Stimulated activated memory B cell treated with anti-CD40 and anti-IgM and Interleukin-4, amounts not matched to agents 10 μg/mL and 1 μg/mL and 100 μg/mL, for 72 hours (primary cell): ENCODE measurements around the gene B3GAT3.
A peak's percentile ranks its signal among the peaks of the same experiment; 100 is the strongest.
"Not testable (repeated sequence)": the region's sequence is repeated elsewhere in the genome, so short reads cannot be mapped to it uniquely, and the experiment has no call there.

Experiments
- ATAC-seq: fragments of 150-1000 bp; cut with Tn5 transposase; 2 replicates; pipeline ENCODE4 v1.10.0; 2021
- H3K27ac Mint-ChIP-seq: one replicate; pipeline ENCODE4 v1.8.0; 2022; ENCODE audit warnings: mild to moderate bottlenecking, mixed read lengths
- H3K27me3 Mint-ChIP-seq: one replicate; pipeline ENCODE4 v1.8.0; 2022; ENCODE audit warnings: mixed read lengths
- H3K36me3 Mint-ChIP-seq: one replicate; pipeline ENCODE4 v1.8.0; 2022; ENCODE audit warnings: mixed read lengths
- H3K4me1 Mint-ChIP-seq: one replicate; pipeline ENCODE4 v1.8.0; 2022; ENCODE audit warnings: mixed read lengths
- H3K4me3 Mint-ChIP-seq: one replicate; pipeline ENCODE4 v1.8.0; 2022; ENCODE audit warnings: mild to moderate bottlenecking, moderate library complexity, mixed read lengths
- H3K9me3 Mint-ChIP-seq: one replicate; pipeline ENCODE4 v1.8.0; 2022; ENCODE audit warnings: mixed read lengths

Gene B3GAT3

DNA sequence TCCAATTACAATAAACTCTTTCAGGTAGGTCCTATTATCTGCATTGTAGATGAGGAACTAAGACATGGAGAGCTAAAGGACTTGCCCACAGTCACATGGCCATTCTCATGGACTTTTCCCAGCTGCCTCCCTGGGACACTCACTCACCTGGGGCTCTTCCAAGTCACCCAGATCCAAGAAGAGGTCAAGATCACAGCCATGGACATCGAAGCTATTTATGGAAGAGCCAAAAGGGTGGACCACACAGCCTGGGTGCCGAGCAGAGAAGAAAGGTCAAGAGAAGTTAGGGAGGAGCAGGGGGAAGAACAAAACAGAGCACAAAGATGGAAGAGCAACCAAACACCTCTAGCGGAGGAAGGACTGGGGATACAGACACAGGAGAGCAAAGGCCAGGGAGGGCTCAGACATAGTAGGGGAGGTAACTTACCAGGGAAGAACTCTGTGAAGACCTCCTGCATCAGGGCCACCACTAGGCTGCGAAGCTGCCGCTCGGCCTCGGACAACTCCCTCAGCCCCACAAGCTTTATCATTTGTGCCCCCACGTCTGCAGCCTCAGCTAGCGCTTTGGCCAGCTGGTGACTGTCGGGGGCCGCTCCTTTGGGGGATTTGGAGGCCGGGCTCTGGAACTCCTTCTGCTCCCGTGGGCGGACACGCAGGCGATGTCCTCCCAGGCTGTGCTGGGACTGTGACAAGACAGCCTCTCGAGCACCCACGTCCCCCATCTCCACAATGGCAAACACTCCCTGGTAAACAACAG is 40.6 kb downstream of the B3GAT3 start:
- ATAC-seq: no peak
- no peak overlapping the region for H3K4me3 Mint-ChIP-seq
- peaks cover 31% of the 10 kb centered on the region for H3K36me3 Mint-ChIP-seq
- no peaks in the 10 kb centered on the region for H3K4me1 Mint-ChIP-seq
- no peaks in the 10 kb centered on the region for H3K9me3 Mint-ChIP-seq
- H3K27ac Mint-ChIP-seq: no peak overlapping the region
- no peaks in the 10 kb centered on the region for H3K27me3 Mint-ChIP-seq

DNA sequence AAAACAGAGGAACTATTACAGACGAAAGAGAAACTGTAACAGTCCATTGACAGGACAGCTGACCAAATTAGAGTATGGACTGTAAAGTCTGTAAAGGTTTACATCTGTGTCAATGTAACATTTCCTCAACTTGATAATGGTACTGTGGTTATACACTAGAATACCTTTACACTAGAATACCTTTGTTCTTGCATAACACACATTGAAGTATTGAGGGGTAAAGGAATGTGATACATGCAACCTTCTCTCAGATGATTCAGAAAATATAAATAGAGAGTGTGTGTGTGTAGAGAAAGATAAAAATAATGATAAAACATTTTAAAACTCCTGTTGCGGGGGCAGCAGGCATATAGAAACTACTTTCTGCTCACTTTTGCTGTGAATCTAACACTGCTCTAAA is 42.5 kb downstream of the B3GAT3 start:
- Mint-ChIP-seq H3K27me3 (no peaks in the 10 kb centered on the region), H3K27ac (no peak overlapping the region), H3K4me3 (no peak overlapping the region), H3K4me1 (peaks cover 15% of the 10 kb centered on the region), H3K9me3 (no peaks in the 10 kb centered on the region), H3K36me3 (peaks cover 39% of the 10 kb centered on the region)
- no peak for ATAC-seq

DNA sequence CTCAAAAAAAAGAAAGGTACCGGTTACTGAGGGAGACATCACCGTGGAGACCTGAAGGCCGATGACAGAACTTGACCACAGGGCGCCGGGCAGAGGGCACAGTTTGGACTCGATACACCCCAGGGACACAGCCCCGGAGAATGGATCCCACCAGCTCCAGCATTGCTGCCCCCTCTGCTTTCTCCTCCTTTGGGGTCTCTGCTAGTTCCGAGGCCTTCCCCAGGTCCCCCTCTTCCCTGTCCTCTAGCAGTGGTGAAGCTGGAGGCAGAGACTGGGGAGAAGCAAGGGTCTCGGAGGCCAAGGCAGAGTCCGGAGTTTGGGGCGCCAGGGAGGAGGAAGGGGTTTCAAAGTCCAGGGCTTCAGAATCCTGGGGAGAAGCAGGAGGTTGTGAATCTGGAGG is 43.2 kb downstream of the B3GAT3 start:
- H3K27me3 Mint-ChIP-seq: no peaks in the 10 kb centered on the region
- peaks cover 15% of the 10 kb centered on the region for H3K4me1 Mint-ChIP-seq
- no peaks in the 10 kb centered on the region for H3K9me3 Mint-ChIP-seq
- no peak overlapping the region for H3K4me3 Mint-ChIP-seq
- no peak overlapping the region for H3K27ac Mint-ChIP-seq
- ATAC-seq: no peak
- peaks cover 41% of the 10 kb centered on the region for H3K36me3 Mint-ChIP-seq

DNA sequence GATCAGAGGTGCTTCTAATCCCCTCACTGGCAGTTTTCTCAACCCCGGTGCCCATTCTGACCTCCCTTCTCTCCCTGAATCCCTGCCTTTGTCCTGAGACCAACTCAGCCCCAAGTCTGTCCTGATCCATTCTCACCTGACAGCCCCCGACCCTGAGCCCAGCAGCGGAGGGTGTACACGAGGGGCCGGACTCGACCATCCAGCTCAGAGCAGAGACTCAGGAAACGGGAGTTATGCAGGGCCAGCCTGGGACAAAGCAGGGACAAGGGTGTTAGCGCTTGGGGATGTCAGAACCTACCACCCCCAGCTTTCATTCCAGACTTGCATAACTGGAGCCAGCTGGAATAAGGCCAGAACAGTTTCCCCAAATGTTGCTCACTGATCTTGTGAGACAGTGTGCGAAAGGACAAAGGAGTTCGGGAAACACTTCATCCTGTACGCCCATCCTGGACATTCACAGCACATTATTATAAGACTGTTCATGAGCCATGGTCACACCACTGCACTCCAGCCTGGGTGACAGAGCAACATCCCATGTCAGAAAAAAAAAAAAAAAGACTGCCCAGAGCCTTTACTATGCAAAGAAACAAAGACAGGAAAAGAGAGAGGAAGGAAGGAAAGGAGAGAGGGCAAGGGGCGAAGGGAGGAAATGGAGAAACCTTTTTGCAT is 44.6 kb downstream of the B3GAT3 start:
- Mint-ChIP-seq H3K4me1 (peaks cover 29% of the 10 kb centered on the region), H3K27me3 (no peaks in the 10 kb centered on the region), H3K27ac (peak overlapping the region; percentile 36), H3K36me3 (peaks cover 54% of the 10 kb centered on the region), H3K9me3 (no peaks in the 10 kb centered on the region), H3K4me3 (no peak overlapping the region)
- ATAC-seq: no peak

DNA sequence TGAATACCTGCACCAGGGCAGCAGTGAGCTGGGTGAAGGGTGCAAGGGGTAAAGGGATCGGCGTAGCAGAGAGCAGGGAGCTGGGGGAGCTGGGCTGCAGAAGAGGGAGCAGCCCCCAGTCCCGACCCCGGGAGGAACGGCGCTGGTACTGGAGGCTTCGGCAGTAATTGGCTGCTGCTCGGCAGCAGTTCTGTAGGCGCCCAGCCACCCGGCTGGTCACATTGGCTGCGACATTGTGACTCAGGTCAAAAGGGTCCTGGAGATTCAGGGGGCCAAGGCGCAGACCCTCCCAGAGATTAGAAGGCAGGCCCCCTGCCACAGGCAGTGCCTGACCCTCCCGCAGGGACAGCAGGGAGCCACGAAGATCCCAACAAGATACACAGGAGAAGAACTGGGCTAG is 45.9 kb downstream of the B3GAT3 start:
- Mint-ChIP-seq H3K4me3 (peak overlapping the region; percentile 98), H3K4me1 (peaks cover 42% of the 10 kb centered on the region), H3K9me3 (no peaks in the 10 kb centered on the region), H3K36me3 (peaks cover 63% of the 10 kb centered on the region), H3K27me3 (no peaks in the 10 kb centered on the region), H3K27ac (peak overlapping the region; percentile 10)
- no peak for ATAC-seq

DNA sequence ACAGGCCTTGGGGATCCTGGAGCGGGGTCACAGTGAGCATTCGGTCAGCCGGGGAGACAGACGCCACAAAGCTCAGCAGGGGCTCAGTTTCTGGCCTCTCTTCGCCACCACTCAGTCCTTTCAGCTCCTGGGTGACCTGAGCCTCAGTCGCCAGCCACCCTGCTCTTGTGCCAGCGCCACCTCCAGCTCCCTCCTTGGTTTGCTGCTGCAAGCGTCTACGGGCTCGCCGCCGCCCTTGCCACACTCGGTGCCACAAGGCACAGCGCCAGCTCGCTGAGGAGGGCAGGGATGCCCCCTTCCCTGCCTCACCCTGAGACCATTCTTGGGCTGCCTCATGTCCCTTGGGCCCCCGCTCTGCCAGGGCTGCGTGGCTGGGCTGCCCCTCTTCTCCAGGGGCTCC is 46.6 kb downstream of the B3GAT3 start:
- ATAC-seq: no peak

DNA sequence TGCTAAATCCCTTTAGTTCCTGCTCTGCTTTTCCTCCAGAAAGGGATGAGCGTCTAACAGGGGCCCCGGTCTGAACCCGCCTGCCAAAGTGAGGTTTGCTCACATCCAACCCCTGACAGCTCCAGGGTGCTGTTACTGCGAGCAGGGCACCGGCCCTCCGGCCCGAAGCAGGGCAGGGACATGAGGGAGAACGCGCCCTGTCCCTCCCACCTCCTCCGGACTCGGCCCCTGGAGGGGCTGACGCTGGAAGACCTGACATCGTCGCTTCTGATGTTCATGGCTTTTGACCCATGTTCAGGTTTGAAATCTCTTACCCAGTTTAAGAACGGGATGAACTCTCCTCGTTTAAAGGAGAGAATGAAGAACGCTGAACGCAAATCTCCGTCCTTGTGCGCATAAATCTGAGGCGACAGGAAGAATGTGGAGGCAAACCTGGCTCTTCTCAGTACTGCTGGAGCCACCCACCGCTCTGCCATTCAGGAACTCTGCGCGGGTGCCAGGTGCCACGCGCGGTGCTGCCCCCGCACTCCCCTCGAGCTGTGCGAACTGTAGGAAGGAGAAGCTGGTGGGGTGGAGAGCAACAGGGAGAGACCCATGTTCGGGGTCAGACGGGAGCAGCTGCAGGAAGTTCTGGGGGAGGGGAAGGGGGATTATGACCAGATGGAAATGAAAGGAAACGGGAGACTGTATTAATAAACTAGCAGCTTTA is 47.3 kb downstream of the B3GAT3 start:
- Mint-ChIP-seq H3K4me3 (peak overlapping the region; percentile 98), H3K4me1 (peaks cover 53% of the 10 kb centered on the region), H3K36me3 (peaks cover 70% of the 10 kb centered on the region), H3K9me3 (no peaks in the 10 kb centered on the region), H3K27me3 (no peaks in the 10 kb centered on the region), H3K27ac (peak overlapping the region; percentile 98)
- ATAC-seq: peak; percentile 18

More for the DNA sequence above, 46.6 kb downstream of the B3GAT3 start:
- peaks cover 49% of the 10 kb centered on the region for H3K4me1 Mint-ChIP-seq
- peaks cover 67% of the 10 kb centered on the region for H3K36me3 Mint-ChIP-seq
- H3K4me3 Mint-ChIP-seq: peak overlapping the region; percentile 98
- peak overlapping the region; percentile 98 for H3K27ac Mint-ChIP-seq
- H3K9me3 Mint-ChIP-seq: no peaks in the 10 kb centered on the region
- H3K27me3 Mint-ChIP-seq: no peaks in the 10 kb centered on the region

DNA sequence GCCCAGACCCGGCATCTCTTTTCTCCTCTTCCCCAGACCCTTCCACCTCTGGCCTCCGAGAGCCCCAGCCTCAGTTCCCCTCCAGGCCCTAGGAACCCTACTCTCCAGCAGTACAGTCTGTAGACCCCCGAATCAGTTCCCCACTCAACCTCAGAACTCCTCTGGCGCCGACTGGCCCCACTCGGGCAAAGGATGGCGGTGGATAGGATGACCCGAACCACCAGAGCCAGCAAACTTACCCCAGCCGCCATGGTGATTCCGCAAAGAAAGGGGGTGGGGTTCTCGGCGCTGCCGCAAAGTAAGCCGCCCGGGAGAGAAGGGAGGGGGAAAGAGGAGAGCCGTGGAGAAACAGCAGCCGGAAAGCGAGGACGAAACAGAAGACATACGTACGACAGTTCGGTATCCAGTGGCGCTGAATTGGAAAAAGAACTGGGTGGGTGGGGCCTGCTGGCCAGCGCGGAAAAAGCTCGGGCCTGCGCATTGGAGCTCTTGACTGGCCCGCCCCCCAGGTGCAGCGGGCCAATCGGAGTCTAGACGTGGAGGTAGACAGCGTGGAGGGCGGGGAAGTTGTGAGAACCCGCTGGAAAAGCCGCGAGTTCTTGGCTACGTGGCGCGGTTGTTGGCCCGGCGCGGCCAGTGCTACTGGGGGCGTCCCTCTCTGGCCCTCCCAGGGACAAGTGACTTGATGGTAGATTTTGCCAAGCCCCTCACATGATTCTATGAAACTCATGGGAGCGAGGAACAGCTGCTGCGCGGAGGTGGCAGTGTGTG is 48.0 kb downstream of the B3GAT3 start, which contains the start of gene EEF1G:
Gene EEF1G, minus strand, starts transcription at position 300 of the 771 bp plus-strand sequence. Its CDS starts 49 bp downstream, at position 251.
- H3K27ac Mint-ChIP-seq: peak within 1 kb of the TSS; percentile 98
- no peaks in the 10 kb centered on the region for H3K9me3 Mint-ChIP-seq
- ATAC-seq: peak; percentile 95
- no peaks in the 10 kb centered on the region for H3K27me3 Mint-ChIP-seq
- H3K36me3 Mint-ChIP-seq: peaks cover 69% of the 10 kb centered on the region
- peaks cover 53% of the 10 kb centered on the region for H3K4me1 Mint-ChIP-seq
- peak within 1 kb of the TSS; percentile 98 for H3K4me3 Mint-ChIP-seq

DNA sequence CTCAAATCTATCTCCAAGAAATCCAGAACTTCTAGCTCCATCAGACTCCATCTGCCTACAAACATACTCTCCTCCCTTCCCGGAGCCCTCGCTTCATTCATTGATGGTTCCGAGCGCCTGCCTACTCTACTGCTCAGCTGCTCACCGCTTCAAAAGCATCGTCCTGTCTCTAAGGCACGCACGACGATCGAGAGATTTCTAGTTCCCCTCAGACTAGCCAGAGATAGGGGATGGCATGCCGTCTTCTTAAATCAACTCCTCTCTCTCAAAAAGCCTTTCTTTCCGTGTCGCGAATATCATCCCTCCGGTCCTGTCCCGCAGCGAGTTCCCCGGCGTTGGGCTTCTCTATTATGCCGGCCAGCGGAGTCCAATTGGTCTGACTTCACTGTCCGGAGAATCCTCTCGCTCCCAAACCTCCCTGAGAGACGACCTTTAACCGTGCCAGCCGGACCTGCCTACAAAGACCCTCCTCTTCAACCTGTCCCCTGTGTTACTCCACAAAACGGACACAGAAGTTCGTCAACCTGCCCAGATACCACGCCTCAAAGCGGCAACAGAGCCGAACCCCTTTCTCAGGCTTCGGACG is 48.7 kb downstream of the B3GAT3 start:
- Mint-ChIP-seq H3K4me3 (peak overlapping the region; percentile 98), H3K27me3 (no peaks in the 10 kb centered on the region), H3K36me3 (peaks cover 62% of the 10 kb centered on the region), H3K4me1 (peaks cover 53% of the 10 kb centered on the region), H3K9me3 (no peaks in the 10 kb centered on the region), H3K27ac (peak overlapping the region; percentile 98)
- ATAC-seq: peak; percentile 3

DNA sequence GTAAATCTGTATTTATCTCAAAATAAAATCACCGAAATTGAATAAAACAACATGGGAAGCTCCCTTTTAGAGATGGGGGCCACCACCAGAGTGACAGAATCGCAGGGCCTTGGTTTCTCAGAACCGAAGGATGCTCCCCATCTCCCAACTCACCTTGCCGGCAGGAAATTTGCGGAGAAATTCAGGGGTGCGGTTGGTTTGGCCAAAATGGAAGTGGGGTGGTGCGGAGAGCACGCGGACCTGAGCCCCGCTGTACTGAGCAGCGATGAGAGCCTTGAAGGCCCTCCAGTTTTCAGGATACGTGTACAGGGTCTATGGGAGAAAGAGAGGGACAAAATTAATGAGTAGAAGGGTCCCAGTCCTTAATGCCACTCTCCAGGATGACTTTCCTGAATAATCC is 49.4 kb downstream of the B3GAT3 start:
- peak overlapping the region; percentile 98 for H3K4me3 Mint-ChIP-seq
- H3K36me3 Mint-ChIP-seq: peaks cover 61% of the 10 kb centered on the region
- H3K9me3 Mint-ChIP-seq: no peaks in the 10 kb centered on the region
- peaks cover 57% of the 10 kb centered on the region for H3K4me1 Mint-ChIP-seq
- H3K27ac Mint-ChIP-seq: peak overlapping the region; percentile 98
- no peak for ATAC-seq
- no peaks in the 10 kb centered on the region for H3K27me3 Mint-ChIP-seq

DNA sequence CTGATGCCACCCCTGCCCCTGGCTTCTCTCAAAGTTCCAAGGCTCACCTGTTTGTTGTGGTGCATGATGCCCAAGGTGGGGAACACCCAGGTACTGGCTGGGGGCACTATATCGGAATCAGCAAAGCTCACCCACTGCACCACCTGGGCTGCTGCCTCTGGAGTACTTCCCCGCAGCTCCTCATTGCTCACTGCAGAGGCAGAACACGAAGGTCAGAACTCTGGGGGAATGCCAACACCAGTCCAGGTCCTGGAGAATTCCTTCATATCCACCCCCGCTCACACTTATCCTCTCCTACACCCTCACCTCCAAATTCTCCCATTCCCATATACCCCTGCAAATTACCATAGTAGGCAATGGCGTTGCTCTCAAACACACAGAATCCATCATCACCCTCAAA is 50.3 kb downstream of the B3GAT3 start:
- H3K27ac Mint-ChIP-seq: peak overlapping the region; percentile 98
- peaks cover 67% of the 10 kb centered on the region for H3K4me1 Mint-ChIP-seq
- peak overlapping the region; percentile 62 for H3K4me3 Mint-ChIP-seq
- H3K27me3 Mint-ChIP-seq, H3K9me3 Mint-ChIP-seq, ATAC-seq: not testable (repeated sequence)
- peaks cover 61% of the 10 kb centered on the region for H3K36me3 Mint-ChIP-seq

DNA sequence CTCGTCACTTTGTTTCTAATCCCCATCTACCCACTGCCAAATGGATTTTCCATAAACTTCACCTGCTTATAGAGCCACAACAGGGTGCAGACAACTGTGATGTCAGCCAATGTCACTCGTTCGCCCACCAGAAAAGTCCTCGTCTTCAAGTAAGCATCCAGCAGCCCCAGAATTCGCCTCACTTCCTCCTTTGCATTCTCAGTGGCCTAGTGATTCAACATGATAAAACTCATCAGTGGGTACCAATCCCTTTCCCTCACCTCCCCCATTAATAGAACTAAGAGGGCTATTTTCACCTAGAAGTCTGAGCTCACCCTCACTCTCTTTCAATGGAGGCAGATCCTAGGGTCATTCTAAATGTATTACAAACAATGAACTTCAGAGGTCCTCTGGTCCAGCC is 50.9 kb downstream of the B3GAT3 start:
- H3K9me3 Mint-ChIP-seq, H3K27me3 Mint-ChIP-seq, ATAC-seq: not testable (repeated sequence)
- Mint-ChIP-seq H3K36me3 (peaks cover 62% of the 10 kb centered on the region), H3K4me1 (peaks cover 72% of the 10 kb centered on the region), H3K27ac (peak overlapping the region; percentile 98), H3K4me3 (peak overlapping the region; percentile 62)

DNA sequence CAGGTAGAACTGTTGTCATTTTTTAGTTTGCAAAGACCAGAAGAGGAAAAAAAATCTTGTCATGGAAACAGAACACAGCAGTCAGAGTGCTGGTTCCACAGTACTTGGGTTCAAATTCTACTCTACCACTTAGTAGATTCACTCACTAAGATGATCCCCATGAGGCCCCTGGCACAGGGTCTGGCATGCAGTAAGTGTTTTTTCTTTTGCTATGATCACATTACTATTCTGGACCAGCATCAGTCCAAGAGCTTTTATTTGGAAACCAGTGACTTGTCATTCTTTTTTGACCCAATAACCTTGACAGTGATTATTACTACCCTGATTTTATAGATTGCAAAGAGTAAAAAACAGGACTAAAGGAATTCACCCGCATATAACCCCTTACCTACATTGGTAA is 52.2 kb downstream of the B3GAT3 start:
- H3K4me1 Mint-ChIP-seq: peaks cover 65% of the 10 kb centered on the region
- H3K9me3 Mint-ChIP-seq: no peaks in the 10 kb centered on the region
- H3K27me3 Mint-ChIP-seq: no peaks in the 10 kb centered on the region
- peaks cover 62% of the 10 kb centered on the region for H3K36me3 Mint-ChIP-seq
- peak overlapping the region; percentile 98 for H3K27ac Mint-ChIP-seq
- ATAC-seq: no peak
- no peak overlapping the region for H3K4me3 Mint-ChIP-seq

DNA sequence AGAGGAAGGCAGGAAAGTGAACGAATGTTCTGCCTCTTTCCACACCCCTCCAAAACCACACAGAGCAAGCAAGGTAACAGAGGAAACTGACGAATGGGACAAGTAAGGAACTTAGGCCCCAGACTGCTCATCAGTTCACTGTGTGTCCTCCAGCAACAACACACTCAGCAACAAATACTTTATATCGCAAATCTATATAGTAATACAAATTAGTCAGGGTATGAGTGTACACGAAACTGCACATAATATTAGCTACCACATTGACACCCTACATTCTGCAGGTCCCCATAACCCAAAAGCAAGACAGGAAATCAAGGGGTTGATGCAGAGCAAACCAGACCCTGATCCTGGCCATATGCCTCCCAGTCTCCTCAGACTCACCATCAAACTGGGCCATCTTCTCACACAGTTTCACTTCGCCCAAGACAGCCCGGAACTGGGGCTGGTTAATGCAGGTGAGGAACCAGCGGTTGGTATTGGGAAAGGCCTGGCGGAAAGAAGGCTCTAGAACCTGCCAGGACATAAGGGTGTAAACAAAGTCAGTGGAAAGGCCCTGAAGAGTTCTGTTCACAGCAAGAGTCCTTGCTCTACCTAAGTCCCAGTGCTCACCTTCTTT is 54.7 kb downstream of the B3GAT3 start:
- no peaks in the 10 kb centered on the region for H3K27me3 Mint-ChIP-seq
- ATAC-seq: peak; percentile 80
- peaks cover 49% of the 10 kb centered on the region for H3K36me3 Mint-ChIP-seq
- H3K4me3 Mint-ChIP-seq: peak overlapping the region; percentile 41
- H3K27ac Mint-ChIP-seq: peak overlapping the region; percentile 85
- peaks cover 50% of the 10 kb centered on the region for H3K4me1 Mint-ChIP-seq
- H3K9me3 Mint-ChIP-seq: no peaks in the 10 kb centered on the region
